ENCODE results near the gene NTM. TPM values are rescaled to one million over a fixed set of nuclear protein-coding genes. Genes with fewer than 3 reads are reported as not detected.
A peak's percentile ranks its signal among the peaks of the same experiment; 100 is the strongest.

Gene NTM
- total and polyA plus RNA-seq, 2 of the 8 experiments (the other 6 are each of a cell fraction or from before 2014, with no cell fraction given) = 13.4 to 20.0 TPM

GRCh38 chr11:131865860-131866259 lies 495.4 kb downstream of the NTM start:
- Histone ChIP-seq H3K14ac (ENCODE audit: insufficient read length) (peak overlapping the region; percentile 58), H2BK12ac (ENCODE audit: low read depth, low read length) (peak overlapping the region; percentile 99), H3K27me3 (replicated peaks in 1 of 4; ENCODE audit: control insufficient read depth in 3 of 4, extremely low read depth in 1 of 4, insufficient read depth in 3 of 4, low read length in 3 of 4) (no peaks in the 10 kb centered on the region), H3K36me3 (ENCODE audit: control insufficient read depth in 2 of 4, insufficient read depth in 4 of 4, low read length in 3 of 4) (no peaks in the 10 kb centered on the region), H3K23me2 (ENCODE audit: low read depth, low read length) (peaks cover 4% of the 10 kb centered on the region; the same call in 1 of the 2 replicates), H3K18ac (ENCODE audit: extremely low read depth, low read length) (peak overlapping the region; percentile 38; the same call in 1 of the 2 replicates), H3K56ac (replicated peaks; ENCODE audit: insufficient read length, low read depth, low read length) (no peak overlapping the region), H3K4me3 (ENCODE audit: extremely low read depth in 1 of 4, insufficient read depth in 2 of 4, low read depth in 3 of 4, low read length in 4 of 4) (no peak overlapping the region), H3K4ac (replicated peaks; ENCODE audit: insufficient read length, low read depth, low read length) (peak overlapping the region; percentile 93), H2AK5ac (ENCODE audit: low read depth, low read length) (peak overlapping the region; percentile 100), H3K4me2 (ENCODE audit: insufficient read depth in 1 of 2, low read depth in 2 of 2, low read length in 2 of 2) (peak overlapping the region in 1 of 2 experiments; percentile 51; a peak in 2 of 4 replicates), H2BK15ac (ENCODE audit: low read length) (peak overlapping the region; percentile 100), H3K79me1 (ENCODE audit: low read depth, low read length) (peaks cover 4% of the 10 kb centered on the region; the same call in 1 of the 2 replicates), H2AFZ (ENCODE audit: low read length) (no peak overlapping the region), H2BK20ac (ENCODE audit: low read length) (peak overlapping the region; percentile 98), H4K5ac (ENCODE audit: insufficient read length, low read depth, low read length) (peak overlapping the region; percentile 68), H2BK120ac (replicated peaks; ENCODE audit: low read depth, low read length) (peak overlapping the region; percentile 89), H3K79me2 (ENCODE audit: control insufficient read depth in 1 of 2, insufficient read depth in 2 of 2, low read length in 2 of 2) (no peaks in the 10 kb centered on the region), H3K4me1 (replicated peaks in 1 of 4; ENCODE audit: control insufficient read depth in 3 of 4, insufficient read depth in 4 of 4, low read length in 3 of 4) (peaks cover 18 to 33% (median 20%) of the 10 kb centered on the region in 4 experiments), H2BK5ac (ENCODE audit: low read depth, low read length) (peak overlapping the region; percentile 87), H4K91ac (replicated peaks; ENCODE audit: insufficient read length, low read length) (peak overlapping the region; percentile 99), H3K9me3 (ENCODE audit: insufficient read depth in 2 of 2, low read depth in 1 of 2, low read length in 1 of 2) (no peaks in the 10 kb centered on the region), H3K9ac (replicated peaks in 1 of 4; ENCODE audit: extremely low read depth in 1 of 4, low read depth in 3 of 4, low read length in 3 of 4) (peak overlapping the region in 1 of 4 experiments; percentile 62; a peak in 2 of 7 replicates), H4K8ac (ENCODE audit: extremely low read depth, insufficient read depth, low read length) (peak overlapping the region; percentile 53; the same call in 1 of the 2 replicates), H3K27ac (ENCODE audit: low read depth, low read length) (peak overlapping the region; percentile 60; the same call in 1 of the 2 replicates), H3K23ac (ENCODE audit: insufficient read length) (peak overlapping the region; percentile 70), H4K20me1 (replicated peaks in 1 of 2; ENCODE audit: control insufficient read depth in 1 of 2, insufficient read depth in 2 of 2, low read length in 2 of 2) (peaks cover 0 to 2% of the 10 kb centered on the region in 2 experiments)
- WGBS, 2 experiments (ENCODE audit: extremely low coverage in 1 of 2, insufficient coverage in 1 of 2, insufficient read length in 1 of 2, insufficient replicate concordance in 2 of 2, low coverage in 1 of 2, low lambda C conversion rate in 2 of 2, missing lambda C conversion rate in 1 of 2) = 91% methylated on average over 3 of the region's 3 CpGs; no CpG with 5 or more reads in 1 of the 2 experiments
- ChIA-PET CTCF (ENCODE audit: partially characterized antibody) (interaction anchor here (0.7 to 11.7 kb wide), 20 partner anchors 10 to 301 kb away, joined by 3 to 310 read pairs (median 5); no protein-coding TSS in a partner anchor), POLR2A (ENCODE audit: partially characterized antibody) (interaction anchor here (1.7 kb wide), 1 partner anchor 172 kb away, joined by 3 read pairs; no protein-coding TSS in a partner anchor)
- no peak for DNase-seq (ENCODE audit: low read depth in 1 of 2, low spot score in 2 of 2)
- FAIRE-seq = no peak
- no peak for TF ChIP-seq SRF (IDR thresholded peaks at IDR 0.05; ENCODE audit: low read depth, low read length)
- TF ChIP-seq SAP30 (IDR thresholded peaks at IDR 0.05; ENCODE audit: insufficient read depth, insufficient replicate concordance, low read length) = no peak
- TF ChIP-seq BACH1 (IDR thresholded peaks at IDR 0.05; ENCODE audit: low read length) = no peak
- no peak for TF ChIP-seq RBBP5 (IDR thresholded peaks at IDR 0.05; ENCODE audit: borderline replicate concordance, low read depth, low read length)
- no peak for TF ChIP-seq RFX5 (IDR thresholded peaks at IDR 0.05; ENCODE audit: borderline replicate concordance, low read depth, low read length)
- TF ChIP-seq RAD21 (IDR thresholded peaks at IDR 0.05 in 1 of 2, conservative IDR thresholded peaks at IDR 0.05 in 1 of 2; ENCODE audit: low read depth in 2 of 2, low read length in 2 of 2) = no peak
- no peak for TF ChIP-seq SIX5 (IDR thresholded peaks at IDR 0.05; ENCODE audit: low read depth, low read length)
- no peak for TF ChIP-seq CHD2 (IDR thresholded peaks at IDR 0.05; ENCODE audit: low read length)
- no peak for TF ChIP-seq CTBP2 (IDR thresholded peaks at IDR 0.05; ENCODE audit: borderline replicate concordance, insufficient read depth, insufficient read length, low read length)
- TF ChIP-seq SP4 (IDR thresholded peaks at IDR 0.05; ENCODE audit: low read length) = no peak
- no peak for TF ChIP-seq KDM5A (IDR thresholded peaks at IDR 0.05; ENCODE audit: low read length)
- TF ChIP-seq BCL11A (IDR thresholded peaks at IDR 0.05; ENCODE audit: low read depth in 2 of 2, low read length in 2 of 2) = no peak
- TF ChIP-seq PHF8 (conservative IDR thresholded peaks at IDR 0.05; ENCODE audit: low read depth, low read length) = no peak
